GM10248 (cell line): ENCODE results near the gene DPT.

Experiments
- CTCF ChIA-PET: fragments of 300-600 bp; sonication (Branson Sonifier 250); formaldehyde crosslinking; extraction: SDS; loops from one replicate; lab custom pipeline; 2021; ENCODE audit warnings: antibody characterized with exemption; lab: Yijun Ruan, JAX
- POLR2A ChIA-PET: fragments of 350-650 bp; sonication (Branson Sonifier 250); formaldehyde crosslinking; extraction: SDS; loops from one replicate; lab custom pipeline; 2020; ENCODE audit warnings: antibody characterized with exemption; lab: Yijun Ruan, JAX
- DNase-seq: peaks from one replicate; pipeline ENCODE4 v3.0.0; 2012; ENCODE audit errors: extremely low spot score
- CTCF ChIP-seq: IDR thresholded peaks from 2 replicates; pipeline ENCODE4 v1.5.1; 2012; ENCODE audit warnings: mild to moderate bottlenecking, low read depth; ENCODE audit errors: extremely low read depth, missing control alignments, control extremely low read depth

The DPT gene

GRCh38 chr1:168759077-168759476 is 30.1 kb upstream of the DPT start:
- ChIA-PET CTCF (no interaction called here), POLR2A (no interaction called here)

GRCh38 chr1:168758503-168758902 is 29.5 kb upstream of the DPT start:
- POLR2A ChIA-PET: no interaction called here
- DNase-seq: no peak
- CTCF ChIA-PET: no interaction called here
- TF ChIP-seq CTCF: no peak

More at GRCh38 chr1:168759077-168759476, 30.1 kb upstream of the DPT start:
- no peak for TF ChIP-seq CTCF
- DNase-seq: no peak

GRCh38 chr1:168755800-168756418 is 26.9 kb upstream of the DPT start:
- CTCF ChIA-PET: interaction anchor here (1.0 to 1.9 kb wide), 5 partner anchors 8 to 413 kb away, joined by 3 to 6 read pairs (median 4); no protein-coding TSS in a partner anchor
- POLR2A ChIA-PET: no interaction called here
- DNase-seq: no peak
- no peak for TF ChIP-seq CTCF

GRCh38 chr1:168752171-168752832 is 23.3 kb upstream of the DPT start:
- CTCF ChIA-PET: interaction anchor here (0.9 to 1.2 kb wide), 2 partner anchors 19 to 115 kb away, joined by 3 read pairs; no protein-coding TSS in a partner anchor
- TF ChIP-seq CTCF: no peak
- no peak for DNase-seq
- POLR2A ChIA-PET: no interaction called here

GRCh38 chr1:168751195-168751650 is 22.2 kb upstream of the DPT start:
- TF ChIP-seq CTCF: no peak
- POLR2A ChIA-PET: no interaction called here
- CTCF ChIA-PET: no interaction called here

GRCh38 chr1:168742994-168743650 is 14.1 kb upstream of the DPT start:
- CTCF ChIA-PET: interaction anchor here (0.9 to 1.0 kb wide), 2 partner anchors 13 to 81 kb away, joined by 3 to 4 read pairs; no protein-coding TSS in a partner anchor

More at GRCh38 chr1:168751195-168751650, 22.2 kb upstream of the DPT start:
- DNase-seq: no peak

More at GRCh38 chr1:168742994-168743650, 14.1 kb upstream of the DPT start:
- DNase-seq: no peak
- TF ChIP-seq CTCF: no peak
- POLR2A ChIA-PET: no interaction called here
